HG03103 (cell line): ENCODE data around the gene NBEA.
"Not testable (repeated sequence)": the region's sequence is repeated elsewhere in the genome, so short reads cannot be mapped to it uniquely, and the experiment has no call there.

Experiments used
- ATAC-seq: cut with Tn5 transposase; IDR thresholded peaks from one replicate; pipeline ENCODE4 v1.9.1; 2021; ENCODE audit warnings: low read depth; ENCODE audit not compliant: unreplicated experiment

Gene NBEA

GRCh38 chr13:34944274-34944634 is 2.2 kb downstream of the NBEA start:
- ATAC-seq, result no peak

- no peak for ATAC-seq
Measured at GRCh38 chr13:34944751-34945150, 2.7 kb downstream of the NBEA start.

- ATAC-seq, result no peak
Measured at GRCh38 chr13:34951528-34951927, 9.5 kb downstream of the NBEA start.

- no peak for ATAC-seq
Measured at GRCh38 chr13:34959489-34959888, 17.4 kb downstream of the NBEA start.

- ATAC-seq, result no peak
Measured at GRCh38 chr13:34964558-34964957, 22.5 kb downstream of the NBEA start.

GRCh38 chr13:34967851-34968562 is 25.9 kb downstream of the NBEA start:
- no peak for ATAC-seq

GRCh38 chr13:34969539-34969938 is 27.5 kb downstream of the NBEA start:
- not testable (repeated sequence) for ATAC-seq

GRCh38 chr13:34970961-34971360 is 28.9 kb downstream of the NBEA start:
- no peak for ATAC-seq

GRCh38 chr13:34971473-34971872 is 29.4 kb downstream of the NBEA start:
- no peak for ATAC-seq

GRCh38 chr13:34985199-34985598 is 43.1 kb downstream of the NBEA start:
- ATAC-seq, result not testable (repeated sequence)

- no peak for ATAC-seq
Measured at GRCh38 chr13:34988330-34988791, 46.3 kb downstream of the NBEA start.

GRCh38 chr13:34990399-34991214 is 48.5 kb downstream of the NBEA start:
- no peak for ATAC-seq

- ATAC-seq, result no peak
Measured at GRCh38 chr13:34993470-34993869, 51.4 kb downstream of the NBEA start.

GRCh38 chr13:35003734-35004133 is 61.7 kb downstream of the NBEA start:
- ATAC-seq, result not testable (repeated sequence)

GRCh38 chr13:35005051-35005450 is 63.0 kb downstream of the NBEA start:
- no peak for ATAC-seq

- ATAC-seq, result no peak
Measured at GRCh38 chr13:35014606-35015213, 72.6 kb downstream of the NBEA start.

- no peak for ATAC-seq
Measured at GRCh38 chr13:35016362-35017112, 74.5 kb downstream of the NBEA start.

GRCh38 chr13:35025314-35025713 is 83.2 kb downstream of the NBEA start:
- no peak for ATAC-seq

- ATAC-seq, result no peak
Measured at GRCh38 chr13:35028338-35028867, 86.3 kb downstream of the NBEA start.

- no peak for ATAC-seq
Measured at GRCh38 chr13:35039012-35039411, 96.9 kb downstream of the NBEA start.
